Sigmoid colon (tissue), 4 donors: Measurements from ENCODE around the gene RNF6.

Source experiments
- CTCF ChIP-seq, 4 experiments: fragments of 450-650 bp in 3 of 4; fragments of 200-600 bp in 1 of 4; IDR thresholded peaks; one replicate each; pipeline ENCODE4 v1.5.1; 2016 to 2019; ENCODE audit warnings: antibody characterized with exemption in 4 of 4, mild to moderate bottlenecking in 3 of 4, moderate library complexity in 2 of 4
- EP300 ChIP-seq, 4 donors: sonication (generic); formaldehyde crosslinking; IDR thresholded peaks; one replicate each; pipeline ENCODE4 v1.6.1; 2017; ENCODE audit warnings: antibody characterized with exemption in 4 of 4
- POLR2A ChIP-seq, 2 donors: fragments of 450-650 bp; IDR thresholded peaks; one replicate each; pipeline ENCODE4 v1.6.1; 2016; ENCODE audit warnings: antibody characterized with exemption in 2 of 2, mild to moderate bottlenecking in 2 of 2, moderate library complexity in 2 of 2
- POLR2AphosphoS5 ChIP-seq, 4 donors: sonication (generic); formaldehyde crosslinking; IDR thresholded peaks; one replicate each; pipeline ENCODE4 v1.6.1; 2017; ENCODE audit warnings: antibody characterized with exemption in 4 of 4

- no peak for TF ChIP-seq CTCF (IDR thresholded peaks at IDR 0.05)
- TF ChIP-seq EP300 (IDR thresholded peaks at IDR 0.05) = no peak
- no peak for TF ChIP-seq POLR2A (IDR thresholded peaks at IDR 0.05)
- TF ChIP-seq POLR2AphosphoS5 (IDR thresholded peaks at IDR 0.05) = no peak
Measured at GRCh38 chr13:26255691-26256277, 33.7 kb upstream of the RNF6 start.
